ENCODE measurements around the gene CTNND2.

CTNND2 gene

DNA sequence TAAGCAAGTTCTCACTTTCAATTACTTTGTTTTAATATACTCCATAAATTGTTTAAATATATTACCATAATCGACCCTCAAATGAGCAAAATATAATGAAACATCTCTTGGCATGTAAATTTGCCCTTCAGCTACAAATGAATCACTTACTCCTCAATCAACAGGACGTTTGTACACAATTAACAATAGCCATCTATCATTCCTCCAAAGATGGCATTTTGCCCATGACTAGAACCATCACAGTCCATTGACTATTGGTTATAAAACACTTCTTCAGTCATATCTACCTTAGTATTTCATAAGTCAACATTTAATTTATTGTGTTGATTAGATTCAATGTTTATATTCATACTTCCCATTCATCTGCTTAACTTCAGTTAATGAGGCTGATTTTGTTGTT lies 127.2 kb downstream of the CTNND2 start:
- TF ChIP-seq, protein P1, sequence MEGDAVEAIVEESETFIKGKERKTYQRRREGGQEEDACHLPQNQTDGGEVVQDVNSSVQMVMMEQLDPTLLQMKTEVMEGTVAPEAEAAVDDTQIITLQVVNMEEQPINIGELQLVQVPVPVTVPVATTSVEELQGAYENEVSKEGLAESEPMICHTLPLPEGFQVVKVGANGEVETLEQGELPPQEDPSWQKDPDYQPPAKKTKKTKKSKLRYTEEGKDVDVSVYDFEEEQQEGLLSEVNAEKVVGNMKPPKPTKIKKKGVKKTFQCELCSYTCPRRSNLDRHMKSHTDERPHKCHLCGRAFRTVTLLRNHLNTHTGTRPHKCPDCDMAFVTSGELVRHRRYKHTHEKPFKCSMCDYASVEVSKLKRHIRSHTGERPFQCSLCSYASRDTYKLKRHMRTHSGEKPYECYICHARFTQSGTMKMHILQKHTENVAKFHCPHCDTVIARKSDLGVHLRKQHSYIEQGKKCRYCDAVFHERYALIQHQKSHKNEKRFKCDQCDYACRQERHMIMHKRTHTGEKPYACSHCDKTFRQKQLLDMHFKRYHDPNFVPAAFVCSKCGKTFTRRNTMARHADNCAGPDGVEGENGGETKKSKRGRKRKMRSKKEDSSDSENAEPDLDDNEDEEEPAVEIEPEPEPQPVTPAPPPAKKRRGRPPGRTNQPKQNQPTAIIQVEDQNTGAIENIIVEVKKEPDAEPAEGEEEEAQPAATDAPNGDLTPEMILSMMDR (IDR thresholded peaks at IDR 0.05) = no peak

DNA sequence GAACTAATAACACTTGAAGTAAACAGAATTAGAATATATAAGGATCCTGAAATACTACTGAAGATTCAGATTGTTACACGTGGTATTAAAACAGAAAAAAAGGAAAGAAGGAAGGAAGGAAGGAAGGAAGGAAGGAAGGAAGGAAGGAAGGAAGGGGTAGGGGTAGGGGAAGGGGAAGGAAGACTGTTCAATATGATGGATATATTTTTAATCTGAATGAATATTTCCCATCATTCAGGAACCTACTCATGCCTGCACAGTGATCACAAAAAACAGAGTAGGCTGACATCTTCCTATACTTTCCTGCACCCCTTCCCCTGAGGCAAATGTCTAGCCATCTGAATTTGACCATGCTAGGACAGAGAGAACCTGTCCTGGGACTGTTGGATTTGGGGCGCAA lies 133.9 kb downstream of the CTNND2 start:
- TF ChIP-seq, protein P1 (IDR thresholded peaks at IDR 0.05) = no peak

DNA sequence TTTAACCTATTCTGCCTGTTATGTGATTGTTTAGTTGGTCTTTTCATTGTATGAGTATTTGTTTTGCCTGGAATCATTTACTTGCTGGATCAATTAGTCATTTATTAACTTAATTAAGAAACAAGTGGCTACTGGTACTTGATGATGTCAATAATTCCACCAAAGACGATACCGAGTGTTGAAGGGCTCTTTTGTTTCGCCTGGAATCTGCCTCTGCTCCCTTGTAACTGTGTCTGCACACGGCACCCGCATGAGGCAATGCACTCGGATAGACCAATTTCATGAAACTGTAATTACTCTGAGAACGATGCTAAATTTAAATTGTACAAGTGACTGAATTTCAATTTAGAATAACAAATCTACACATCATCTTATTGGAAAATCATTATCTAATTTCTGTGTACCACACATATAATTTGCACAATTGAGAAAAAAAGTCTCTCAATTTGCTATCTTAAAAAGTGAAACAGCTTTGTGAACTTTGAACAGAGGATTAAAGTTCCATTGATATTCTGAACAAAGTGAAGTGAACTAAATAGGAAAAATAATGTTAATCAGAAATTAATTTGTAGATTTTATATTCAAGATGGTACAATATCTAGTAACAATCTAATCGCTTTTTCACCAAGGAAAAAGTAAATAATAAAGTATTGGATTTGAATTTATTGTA lies 143.2 kb downstream of the CTNND2 start:
- TF ChIP-seq, protein P1 (IDR thresholded peaks at IDR 0.05) = no peak

DNA sequence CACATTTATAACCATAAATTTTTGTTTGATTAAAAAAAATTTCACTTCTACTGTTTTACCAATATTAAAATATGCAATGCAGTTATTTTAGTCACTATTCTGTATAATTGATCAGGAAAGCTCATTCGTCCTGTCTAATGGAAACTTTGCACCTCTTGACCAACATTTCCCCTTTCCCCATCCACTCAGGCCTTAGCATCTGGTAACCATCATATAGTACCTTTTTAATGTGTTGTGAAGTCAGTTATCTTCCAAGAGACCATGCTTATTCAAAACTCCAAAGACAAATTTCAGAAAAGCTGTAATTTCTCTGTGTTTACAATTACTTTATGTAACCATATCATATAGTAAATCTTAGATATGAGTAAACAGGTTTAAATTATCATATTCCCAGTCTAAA lies 145.9 kb downstream of the CTNND2 start:
- TF ChIP-seq, protein P1 (IDR thresholded peaks at IDR 0.05) = no peak

DNA sequence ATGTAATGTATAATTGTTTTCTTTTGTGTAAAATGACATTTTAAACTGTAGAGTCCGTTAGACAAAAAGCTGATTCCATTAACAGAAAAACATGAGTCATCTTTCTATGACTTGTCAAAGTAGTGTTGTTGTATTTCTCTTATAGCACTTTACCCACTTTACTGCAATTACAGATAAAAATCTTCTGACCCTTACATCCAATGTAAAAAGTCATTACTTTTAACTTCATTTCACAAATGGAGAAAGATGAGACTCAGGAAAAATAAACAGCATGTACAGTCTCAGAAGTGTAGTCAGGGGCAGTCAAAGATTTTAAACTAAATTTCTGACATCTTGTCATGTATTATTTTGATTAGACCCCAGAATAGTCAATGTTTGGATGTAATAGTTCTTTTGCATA lies 146.6 kb downstream of the CTNND2 start:
- TF ChIP-seq, protein P1 (IDR thresholded peaks at IDR 0.05) = no peak

DNA sequence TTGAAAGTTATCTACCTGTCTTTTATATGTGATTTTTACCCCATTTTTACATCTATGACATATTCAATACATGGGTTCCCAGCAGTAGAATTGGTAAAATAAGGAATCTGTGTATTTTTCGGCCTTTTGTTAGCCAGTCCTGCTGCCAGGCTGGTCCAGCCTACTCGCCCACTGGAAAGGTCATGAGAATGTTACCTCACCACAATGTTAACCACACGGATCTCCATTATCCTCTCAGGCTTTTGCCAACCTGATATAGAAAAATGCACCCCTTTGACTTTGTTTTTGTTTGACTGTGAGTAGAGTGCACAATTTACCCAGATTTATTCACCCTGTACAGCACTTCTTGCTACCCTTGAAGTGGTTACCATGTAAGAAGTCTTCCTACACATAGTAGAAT lies 167.2 kb downstream of the CTNND2 start:
- TF ChIP-seq, protein P1 (IDR thresholded peaks at IDR 0.05) = no peak

DNA sequence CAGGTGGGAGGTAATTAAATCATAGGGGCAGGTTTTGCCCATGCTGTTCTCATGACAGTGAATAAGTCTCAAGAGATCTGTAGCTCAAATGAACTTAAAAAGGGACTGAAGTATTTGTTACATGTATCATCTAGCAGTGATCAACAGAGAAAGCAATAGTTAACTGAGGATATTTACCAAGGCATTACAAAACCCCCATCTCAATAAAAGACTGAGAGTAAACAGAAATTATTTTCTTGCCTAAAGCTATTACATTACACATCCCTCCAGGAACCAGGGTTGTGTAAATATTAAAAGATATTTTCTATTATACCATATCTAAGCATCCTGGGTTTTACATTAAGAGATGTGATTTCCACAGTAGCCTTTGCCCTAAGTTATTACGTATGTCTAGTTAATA lies 169.9 kb downstream of the CTNND2 start:
- TF ChIP-seq, protein P1 (IDR thresholded peaks at IDR 0.05) = no peak

DNA sequence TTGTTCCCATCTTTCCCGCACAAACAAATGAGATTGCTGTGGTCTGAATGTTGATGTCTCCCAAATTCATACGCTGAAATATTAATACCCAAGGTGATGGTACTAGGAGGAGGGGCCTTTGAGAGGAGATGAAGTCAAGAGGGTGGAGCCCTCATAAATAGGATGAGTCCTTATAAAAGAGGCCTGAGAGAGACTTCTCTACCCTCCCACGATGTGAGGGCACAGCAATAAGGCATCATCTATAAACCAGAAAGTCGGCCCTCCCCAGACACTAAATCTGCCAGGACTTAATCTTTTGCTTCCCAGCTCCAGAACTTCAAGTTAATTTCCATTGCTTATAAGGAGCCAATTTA lies 170.4 kb downstream of the CTNND2 start:
- TF ChIP-seq, protein P1 (IDR thresholded peaks at IDR 0.05) = no peak

Data from LNCAP (cell line).